ENCODE results near the gene ALDH6A1. TPM values are rescaled to one million over a fixed set of nuclear protein-coding genes. Genes with fewer than 3 reads are reported as not detected.

ALDH6A1 gene
- total and polyA plus RNA-seq, 2 of the 13 experiments (the other 11 are each of a cell fraction or from before 2014, with no cell fraction given) = 26.9 to 49.9 TPM

GRCh38 chr14:74080820-74081460 is 3.3 kb downstream of the ALDH6A1 start:
- in situ Hi-C loops (cut with HindIII; ENCODE audit: extremely low pct_ligation_motif_present, low pct_unique_long_range_greater_than_20kb) (no loop called here), intact Hi-C loops (cut with micrococcal nuclease; ENCODE audit: unreplicated experiment) (no loop called here)
- BruUV-seq (replicated peaks) = no TSS peak
- Histone ChIP-seq H3K79me2 (ENCODE audit: insufficient read depth, low read length) (peaks cover 21% of the 10 kb centered on the region), H3K27ac (ENCODE audit: extremely low read length, insufficient read depth, low read length) (peak overlapping the region; percentile 44), H3K4me1 (ENCODE audit: insufficient read depth, low read length) (peaks cover 38% of the 10 kb centered on the region), H3K4me2 (ENCODE audit: low read depth, low read length) (peak overlapping the region; percentile 34), H4K20me1 (ENCODE audit: insufficient read depth, low read length) (no peaks in the 10 kb centered on the region), H3K36me3 (replicated peaks in 1 of 2; ENCODE audit: control insufficient read depth in 1 of 2, insufficient read depth in 2 of 2, low read length in 2 of 2) (no peaks in the 10 kb centered on the region), H2AFZ (ENCODE audit: low read length) (no peak overlapping the region), H3K9me3 (ENCODE audit: low read length) (no peaks in the 10 kb centered on the region), H3K4me3 (replicated peaks in 1 of 3; ENCODE audit: insufficient read depth in 1 of 3, low read depth in 2 of 3, low read length in 3 of 3) (no peak overlapping the region), H3K27me3 (ENCODE audit: control insufficient read depth in 1 of 2, insufficient read depth in 2 of 2, low read length in 2 of 2) (no peaks in the 10 kb centered on the region; a peak in 1 of 5 replicates), H3K9ac (ENCODE audit: insufficient read depth, low read depth, low read length) (no peak overlapping the region)
- CTCF ChIA-PET (ENCODE audit: low intra/inter-chr PET ratio, low total read pairs) = no interaction called here
- POLR2A ChIA-PET = interaction anchor here (0.6 kb wide), 1 partner anchor 448 kb away, joined by 3 read pairs; no protein-coding TSS in a partner anchor
- no peak for ATAC-seq
- peak; percentile 28 for DNase-seq (ENCODE audit: low spot score)
- WGBS (ENCODE audit: low lambda C conversion rate) = 32% methylated on average over 4 of the region's 4 CpGs
- no peak for FAIRE-seq
- TF ChIP-seq HNF1A (IDR thresholded peaks at IDR 0.05; ENCODE audit: low read depth) (peak; percentile 56), HNF1A (CRISPR knock-in tag; IDR thresholded peaks at IDR 0.05; ENCODE audit: borderline replicate concordance) (peak; percentile 47; the same call in 1 of the 2 replicates), MAFF (IDR thresholded peaks at IDR 0.05; ENCODE audit: low read depth, low read length) (peak; percentile 61), CSRNP1 (CRISPR knock-in tag; IDR thresholded peaks at IDR 0.05) (no peak), ZNF230 (CRISPR knock-in tag; IDR thresholded peaks at IDR 0.05) (no peak), TFAP4 (IDR thresholded peaks at IDR 0.05; ENCODE audit: borderline replicate concordance, low read depth) (no peak), ZNF652 (CRISPR knock-in tag; IDR thresholded peaks at IDR 0.05; ENCODE audit: borderline replicate concordance, low read depth) (no peak), MAFG (CRISPR knock-in tag; IDR thresholded peaks at IDR 0.05) (no peak), SOX6 (IDR thresholded peaks at IDR 0.05) (no peak), SOX6 (CRISPR knock-in tag; IDR thresholded peaks at IDR 0.05) (peak; percentile 32; the same call in 1 of the 2 replicates), YY1 (IDR thresholded peaks at IDR 0.05; ENCODE audit: insufficient read depth, insufficient replicate concordance, low read depth, low read length) (no peak), MAFK (conservative IDR thresholded peaks at IDR 0.05 in 1 of 2, IDR thresholded peaks at IDR 0.05 in 1 of 2; ENCODE audit: low read length in 2 of 2) (peak; percentile 66 to 71), ZBTB14 (CRISPR knock-in tag; IDR thresholded peaks at IDR 0.05) (no peak), RXRA (CRISPR knock-in tag; IDR thresholded peaks at IDR 0.05) (no peak), PAX8 (CRISPR knock-in tag; IDR thresholded peaks at IDR 0.05; ENCODE audit: borderline replicate concordance) (no peak)

Measured in HepG2 (cell line).